Muscle of leg (tissue), 11 donors: Measurements from ENCODE around the gene LMO4. TPM values are rescaled to one million over a fixed set of nuclear protein-coding genes. Genes with fewer than 3 reads are reported as not detected.

Experiments used
- DNase-seq: peaks from one replicate; pipeline ENCODE4 v3.0.0; 2013
- H3K27ac ChIP-seq: one replicate; pipeline ENCODE4 v1.5.1; 2013; ENCODE audit warnings: mild to moderate bottlenecking, low read length, control low read depth
- H3K27me3 ChIP-seq: one replicate; pipeline ENCODE4 v1.6.1; 2013; ENCODE audit warnings: low read length; ENCODE audit not compliant: control insufficient read depth, insufficient read depth
- H3K36me3 ChIP-seq: one replicate; pipeline ENCODE4 v1.6.1; 2013; ENCODE audit warnings: low read length; ENCODE audit not compliant: control insufficient read depth, insufficient read depth
- H3K4me1 ChIP-seq: one replicate; pipeline ENCODE4 v1.6.1; 2013; ENCODE audit warnings: low read length; ENCODE audit not compliant: control insufficient read depth, insufficient read depth
- H3K4me3 ChIP-seq: one replicate; pipeline ENCODE4 v1.5.1; 2013; ENCODE audit warnings: low read length, control low read depth
- H3K9me3 ChIP-seq: replicated peaks from 2 replicates; pipeline ENCODE4 v1.6.1; 2013; ENCODE audit warnings: low read depth, low read length; ENCODE audit not compliant: control insufficient read depth
- WGBS: methylation state at CpG from one replicate; pipeline ENCODE4 v1.1.5; 2013; ENCODE audit warnings: missing lambda C conversion rate; ENCODE audit not compliant: insufficient coverage; 5-methylcytosine and 5-hydroxymethylcytosine counted together
- polyA plus RNA-seq, 8 donors: library from polyadenylated mRNA; unstranded; fragments of 120-200 nt; gene quantifications; one replicate each; pipeline versions ENCODE4 v1.2.1 to v1.2.3, GENCODE V29; 2013; ENCODE audit warnings: inconsistent platforms in 1 of 8, low replicate concordance in 1 of 8; ENCODE audit not compliant: insufficient read length in 8 of 8, insufficient read depth in 1 of 8
- total RNA-seq: library from RNA; stranded (reverse); fragments of 120-200 nt; gene quantifications from one replicate; pipeline ENCODE4 v1.2.4, GENCODE V29; 2013

Gene LMO4
- total and polyA plus RNA-seq, 9 donors, result 38.7 to 68.4 (median 46.8) TPM

GRCh38 chr1:87296206-87296605 is 32.5 kb upstream of the LMO4 start:
- Histone ChIP-seq H3K27ac (no peak overlapping the region), H3K4me1 (no peaks in the 10 kb centered on the region), H3K27me3 (no peaks in the 10 kb centered on the region), H3K36me3 (no peaks in the 10 kb centered on the region), H3K9me3 (no peaks in the 10 kb centered on the region), H3K4me3 (no peak overlapping the region)
- DNase-seq, result no peak
- 80% methylated on average over 1 of the region's 6 CpGs for WGBS

GRCh38 chr1:87299661-87300060 is 29.0 kb upstream of the LMO4 start:
- Histone ChIP-seq H3K27ac (no peak overlapping the region), H3K4me3 (no peak overlapping the region), H3K9me3 (no peaks in the 10 kb centered on the region), H3K36me3 (no peaks in the 10 kb centered on the region), H3K27me3 (no peaks in the 10 kb centered on the region), H3K4me1 (no peaks in the 10 kb centered on the region)
- no CpG with 5 or more reads among the region's 1 CpG for WGBS
- DNase-seq, result no peak

- no CpG with 5 or more reads among the region's 8 CpGs for WGBS
- Histone ChIP-seq H3K36me3 (no peaks in the 10 kb centered on the region), H3K4me1 (no peaks in the 10 kb centered on the region), H3K4me3 (no peak overlapping the region), H3K27ac (no peak overlapping the region), H3K27me3 (no peaks in the 10 kb centered on the region), H3K9me3 (no peaks in the 10 kb centered on the region)
- no peak for DNase-seq
Observed at GRCh38 chr1:87300628-87301027, 28.1 kb upstream of the LMO4 start.

- Histone ChIP-seq H3K4me1 (no peaks in the 10 kb centered on the region), H3K9me3 (no peaks in the 10 kb centered on the region), H3K27ac (no peak overlapping the region), H3K4me3 (no peak overlapping the region), H3K36me3 (no peaks in the 10 kb centered on the region), H3K27me3 (no peaks in the 10 kb centered on the region)
- no peak for DNase-seq
- 81% methylated on average over 3 of the region's 5 CpGs for WGBS
Observed at GRCh38 chr1:87305151-87305550, 23.5 kb upstream of the LMO4 start.

GRCh38 chr1:87305762-87306161 is 22.9 kb upstream of the LMO4 start:
- WGBS, result 33% methylated on average over 1 of the region's 7 CpGs

GRCh38 chr1:87307306-87307705 is 21.4 kb upstream of the LMO4 start:
- H3K27ac ChIP-seq, result no peak overlapping the region
- no peaks in the 10 kb centered on the region for H3K36me3 ChIP-seq
- H3K9me3 ChIP-seq, result no peaks in the 10 kb centered on the region
- H3K27me3 ChIP-seq, result no peaks in the 10 kb centered on the region
- no peaks in the 10 kb centered on the region for H3K4me1 ChIP-seq
- no peak for DNase-seq
- no CpG with 5 or more reads among the region's 8 CpGs for WGBS
- no peak overlapping the region for H3K4me3 ChIP-seq

More at GRCh38 chr1:87305762-87306161, 22.9 kb upstream of the LMO4 start:
- Histone ChIP-seq H3K4me1 (no peaks in the 10 kb centered on the region), H3K36me3 (no peaks in the 10 kb centered on the region), H3K27me3 (no peaks in the 10 kb centered on the region), H3K4me3 (no peak overlapping the region), H3K9me3 (no peaks in the 10 kb centered on the region), H3K27ac (no peak overlapping the region)
- DNase-seq, result no peak

GRCh38 chr1:87307931-87308330 is 20.7 kb upstream of the LMO4 start:
- WGBS, result 67% methylated on average over 2 of the region's 4 CpGs
- Histone ChIP-seq H3K36me3 (no peaks in the 10 kb centered on the region), H3K9me3 (no peaks in the 10 kb centered on the region), H3K27ac (no peak overlapping the region), H3K4me3 (no peak overlapping the region), H3K4me1 (no peaks in the 10 kb centered on the region), H3K27me3 (no peaks in the 10 kb centered on the region)
- DNase-seq, result no peak

GRCh38 chr1:87314091-87314490 is 14.6 kb upstream of the LMO4 start:
- no CpG with 5 or more reads among the region's 6 CpGs for WGBS
- H3K36me3 ChIP-seq, result no peaks in the 10 kb centered on the region
- no peaks in the 10 kb centered on the region for H3K9me3 ChIP-seq
- no peak overlapping the region for H3K27ac ChIP-seq
- no peaks in the 10 kb centered on the region for H3K27me3 ChIP-seq
- H3K4me1 ChIP-seq, result no peaks in the 10 kb centered on the region
- peak; percentile 12 for DNase-seq
- H3K4me3 ChIP-seq, result no peak overlapping the region

GRCh38 chr1:87318056-87318650 is 10.5 kb upstream of the LMO4 start:
- Histone ChIP-seq H3K9me3 (no peaks in the 10 kb centered on the region), H3K4me3 (no peak overlapping the region), H3K27ac (no peak overlapping the region), H3K36me3 (no peaks in the 10 kb centered on the region), H3K27me3 (no peaks in the 10 kb centered on the region), H3K4me1 (no peaks in the 10 kb centered on the region)
- no peak for DNase-seq
- WGBS, result 80% methylated on average over 4 of the region's 5 CpGs

GRCh38 chr1:87318806-87319205 is 9.9 kb upstream of the LMO4 start:
- no peak overlapping the region for H3K27ac ChIP-seq
- no peak for DNase-seq
- H3K4me3 ChIP-seq, result no peak overlapping the region
- H3K27me3 ChIP-seq, result no peaks in the 10 kb centered on the region
- no peaks in the 10 kb centered on the region for H3K36me3 ChIP-seq
- H3K9me3 ChIP-seq, result no peaks in the 10 kb centered on the region
- no peaks in the 10 kb centered on the region for H3K4me1 ChIP-seq
- no CpG with 5 or more reads among the region's 1 CpG for WGBS
